ENCODE results near the gene SERPINE3. TPM values are rescaled to one million over a fixed set of nuclear protein-coding genes. Genes with fewer than 3 reads are reported as not detected.

SERPINE3 gene
- polyA plus RNA-seq, 1 donor (not counting 4 experiments of a cell fraction or from before 2014, with no cell fraction given), result not detected

GRCh38 chr13:51341791-51342190 is 2.3 kb downstream of the SERPINE3 start:
- Histone ChIP-seq H3K36me3 (ENCODE audit: control insufficient read depth in 2 of 2, extremely low read depth in 1 of 2, insufficient read depth in 2 of 2, low read length in 2 of 2) (peaks cover 0 to 3% of the 10 kb centered on the region in 2 experiments), H3K9me3 (ENCODE audit: control insufficient read depth, low read depth, low read length) (no peaks in the 10 kb centered on the region), H3K4me3 (ENCODE audit: control insufficient read depth in 2 of 3, extremely low read depth in 1 of 3, insufficient read depth in 2 of 3, low read depth in 1 of 3, low read length in 3 of 3) (no peak overlapping the region), H3K4me2 (ENCODE audit: control insufficient read depth, extremely low read depth, insufficient read depth, low read depth, low read length) (no peak overlapping the region), H3K9me1 (ENCODE audit: control insufficient read depth, extremely low read depth, insufficient read depth, low read length) (no peaks in the 10 kb centered on the region), H3K27ac (ENCODE audit: control insufficient read depth, insufficient read depth, low read length) (no peak overlapping the region), H3K9ac (ENCODE audit: control insufficient read depth, extremely low read depth, insufficient read depth, low read length) (no peak overlapping the region), H3K4me1 (ENCODE audit: control insufficient read depth, extremely low read depth, insufficient read depth, low read length) (no peaks in the 10 kb centered on the region), H2AFZ (ENCODE audit: control insufficient read depth, low read length) (no peak overlapping the region), H3K79me2 (ENCODE audit: control insufficient read depth, insufficient read depth, low read length) (no peaks in the 10 kb centered on the region), H3K27me3 (ENCODE audit: control insufficient read depth, extremely low read depth, insufficient read depth, low read length) (no peaks in the 10 kb centered on the region), H4K20me1 (ENCODE audit: control insufficient read depth, extremely low read depth, insufficient read depth, low read length) (no peaks in the 10 kb centered on the region)
- TF ChIP-seq CTCF (optimal IDR thresholded peaks at IDR 0.05 in 1 of 3, IDR thresholded peaks at IDR 0.05 in 1 of 3, conservative IDR thresholded peaks at IDR 0.05 in 1 of 3; ENCODE audit: extremely low read depth in 1 of 3, insufficient read depth in 2 of 3, low read length in 3 of 3) (no peak), EZH2 (IDR thresholded peaks at IDR 0.05; ENCODE audit: low read length) (no peak)
- FAIRE-seq (no peak), DNase-seq (ENCODE audit: low read depth, low spot score) (no peak)
- dilution Hi-C loops (cut with MboI; ENCODE audit: extremely low pct_ligation_motif_present, low sequenced_read_pairs), result no loop called here

GRCh38 chr13:51342706-51343105 is 3.2 kb downstream of the SERPINE3 start:
- Histone ChIP-seq H3K36me3 (ENCODE audit: control insufficient read depth in 2 of 2, extremely low read depth in 1 of 2, insufficient read depth in 2 of 2, low read length in 2 of 2) (peaks cover 0 to 3% of the 10 kb centered on the region in 2 experiments), H2AFZ (ENCODE audit: control insufficient read depth, low read length) (no peak overlapping the region), H4K20me1 (ENCODE audit: control insufficient read depth, extremely low read depth, insufficient read depth, low read length) (no peaks in the 10 kb centered on the region), H3K9ac (ENCODE audit: control insufficient read depth, extremely low read depth, insufficient read depth, low read length) (no peak overlapping the region), H3K4me2 (ENCODE audit: control insufficient read depth, extremely low read depth, insufficient read depth, low read depth, low read length) (no peak overlapping the region), H3K9me1 (ENCODE audit: control insufficient read depth, extremely low read depth, insufficient read depth, low read length) (no peaks in the 10 kb centered on the region), H3K4me1 (ENCODE audit: control insufficient read depth, extremely low read depth, insufficient read depth, low read length) (no peaks in the 10 kb centered on the region), H3K27me3 (ENCODE audit: control insufficient read depth, extremely low read depth, insufficient read depth, low read length) (no peaks in the 10 kb centered on the region), H3K27ac (ENCODE audit: control insufficient read depth, insufficient read depth, low read length) (no peak overlapping the region), H3K9me3 (ENCODE audit: control insufficient read depth, low read depth, low read length) (no peaks in the 10 kb centered on the region), H3K4me3 (ENCODE audit: control insufficient read depth in 2 of 3, extremely low read depth in 1 of 3, insufficient read depth in 2 of 3, low read depth in 1 of 3, low read length in 3 of 3) (no peak overlapping the region), H3K79me2 (ENCODE audit: control insufficient read depth, insufficient read depth, low read length) (no peaks in the 10 kb centered on the region)
- dilution Hi-C loops (cut with MboI; ENCODE audit: extremely low pct_ligation_motif_present, low sequenced_read_pairs), result no loop called here
- TF ChIP-seq CTCF (optimal IDR thresholded peaks at IDR 0.05 in 1 of 3, IDR thresholded peaks at IDR 0.05 in 1 of 3, conservative IDR thresholded peaks at IDR 0.05 in 1 of 3; ENCODE audit: extremely low read depth in 1 of 3, insufficient read depth in 2 of 3, low read length in 3 of 3), result no peak
- TF ChIP-seq EZH2 (IDR thresholded peaks at IDR 0.05; ENCODE audit: low read length), result no peak
- FAIRE-seq (no peak), DNase-seq (ENCODE audit: low read depth, low spot score) (no peak)
